Measurements from ENCODE around the gene NNMT.

NNMT gene

GRCh38 chr11:114257621-114258558 is 38.3 kb upstream of the NNMT start:
- H3K36me3 ChIP-seq, result no peaks in the 10 kb centered on the region
- peak; percentile 79 for DNase-seq
- H3K27ac ChIP-seq, result peak overlapping the region; percentile 62

GRCh38 chr11:114258696-114259095 is 37.5 kb upstream of the NNMT start:
- Histone ChIP-seq H3K9me3 (ENCODE audit: severe bottlenecking) (no peaks in the 10 kb centered on the region), H3K27ac (no peak overlapping the region)

More at GRCh38 chr11:114257621-114258558, 38.3 kb upstream of the NNMT start:
- Histone ChIP-seq H3K27me3 (ENCODE audit: insufficient read depth, low read depth, severe bottlenecking) (no peaks in the 10 kb centered on the region), H3K4me3 (ENCODE audit: low read depth, low read length) (peak overlapping the region; percentile 31), H3K9me3 (ENCODE audit: severe bottlenecking) (no peaks in the 10 kb centered on the region)
- peak; percentile 65 for TF ChIP-seq CTCF (IDR thresholded peaks at IDR 0.05; ENCODE audit: low read depth, low read length)

GRCh38 chr11:114259124-114259526 is 37.1 kb upstream of the NNMT start:
- H3K9me3 ChIP-seq (ENCODE audit: severe bottlenecking), result no peaks in the 10 kb centered on the region
- TF ChIP-seq CTCF (IDR thresholded peaks at IDR 0.05; ENCODE audit: low read depth, low read length), result no peak
- no peak overlapping the region for H3K4me3 ChIP-seq (ENCODE audit: low read depth, low read length)
- H3K27me3 ChIP-seq (ENCODE audit: insufficient read depth, low read depth, severe bottlenecking), result no peaks in the 10 kb centered on the region
- H3K36me3 ChIP-seq, result no peaks in the 10 kb centered on the region
- DNase-seq, result no peak
- H3K27ac ChIP-seq, result no peak overlapping the region

More at GRCh38 chr11:114258696-114259095, 37.5 kb upstream of the NNMT start:
- no peak for DNase-seq
- no peak for TF ChIP-seq CTCF (IDR thresholded peaks at IDR 0.05; ENCODE audit: low read depth, low read length)
- Histone ChIP-seq H3K36me3 (no peaks in the 10 kb centered on the region), H3K27me3 (ENCODE audit: insufficient read depth, low read depth, severe bottlenecking) (no peaks in the 10 kb centered on the region), H3K4me3 (ENCODE audit: low read depth, low read length) (no peak overlapping the region)

GRCh38 chr11:114259551-114259983 is 36.6 kb upstream of the NNMT start:
- no peak overlapping the region for H3K4me3 ChIP-seq (ENCODE audit: low read depth, low read length)
- H3K36me3 ChIP-seq, result no peaks in the 10 kb centered on the region
- H3K27me3 ChIP-seq (ENCODE audit: insufficient read depth, low read depth, severe bottlenecking), result no peaks in the 10 kb centered on the region
- no peak overlapping the region for H3K27ac ChIP-seq
- no peak for DNase-seq
- H3K9me3 ChIP-seq (ENCODE audit: severe bottlenecking), result no peaks in the 10 kb centered on the region
- TF ChIP-seq CTCF (IDR thresholded peaks at IDR 0.05; ENCODE audit: low read depth, low read length), result no peak

GRCh38 chr11:114260077-114260476 is 36.1 kb upstream of the NNMT start:
- H3K27me3 ChIP-seq (ENCODE audit: insufficient read depth, low read depth, severe bottlenecking), result no peaks in the 10 kb centered on the region
- no peak overlapping the region for H3K4me3 ChIP-seq (ENCODE audit: low read depth, low read length)
- TF ChIP-seq CTCF (IDR thresholded peaks at IDR 0.05; ENCODE audit: low read depth, low read length), result no peak
- no peaks in the 10 kb centered on the region for H3K36me3 ChIP-seq
- no peak overlapping the region for H3K27ac ChIP-seq
- no peaks in the 10 kb centered on the region for H3K9me3 ChIP-seq (ENCODE audit: severe bottlenecking)
- no peak for DNase-seq

Measured in WERI-Rb-1 (cell line).